Pancreas (tissue), 10 donors: ENCODE data around the gene ACSF3. TPM values are rescaled to one million over a fixed set of nuclear protein-coding genes. Genes with fewer than 3 reads are reported as not detected.
"Not testable (repeated sequence)": the region's sequence is repeated elsewhere in the genome, so short reads cannot be mapped to it uniquely, and the experiment has no call there.

Experiments used
- ATAC-seq, 4 donors: fragments of 200-7000 bp; cut with Tn5 transposase; one replicate each; pipeline versions ENCODE4 v1.8.0 to v1.9.1; 2020; ENCODE audit warnings: mild to moderate bottlenecking in 4 of 4, moderate library complexity in 4 of 4
- DNase-seq, 6 donors: peaks; one replicate each; pipeline ENCODE4 v3.0.0-alpha.2; 2020
- FAIRE-seq: peaks from 2 replicates; lab custom pipeline; 2012; peaks lifted over from hg19 to GRCh38; lab: Jason Lieb, UNC
- H3K27ac ChIP-seq, 4 donors: fragments of 200-600 bp; sonication (generic); 1 replicate in 3 of 4; 2 replicates in 1 of 4; pipeline versions ENCODE4 v1.5.0 to v1.8.0; 2020
- H3K27me3 ChIP-seq, 4 donors: fragments of 200-600 bp; one replicate each; pipeline ENCODE4 v1.8.0; 2021
- H3K36me3 ChIP-seq, 3 donors: fragments of 200-600 bp; sonication (generic) in 1 of 3; one replicate each; pipeline versions ENCODE4 v1.5.0 to v1.8.0; 2020 to 2021
- H3K4me1 ChIP-seq, 3 donors: fragments of 200-600 bp; one replicate each; pipeline ENCODE4 v1.8.0; 2021
- H3K4me3 ChIP-seq, 4 donors: fragments of 200-600 bp; sonication (generic) in 2 of 4; one replicate each; pipeline versions ENCODE4 v1.5.0 to v1.8.0; 2020 to 2021
- H3K9me3 ChIP-seq, 4 donors: fragments of 200-600 bp; one replicate each; pipeline ENCODE4 v1.8.0; 2021
- WGBS, 2 donors: extraction: QIAGEN DNeasy Blood & Tissue Kit; methylation state at CpG; one replicate each; pipeline ENCODE4 v1.1.7; 2013; 5-methylcytosine and 5-hydroxymethylcytosine counted together
- intact Hi-C, 3 donors: fragments of 100-400 bp; cut with DNase I; formaldehyde crosslinking; loops; one replicate each; pipeline versions ENCODE4 v1.11.1 to v1.14.2; 2022
- polyA plus RNA-seq, 2 donors: library from polyadenylated mRNA; stranded (reverse); fragments of 200-250 nt; gene quantifications; one replicate each; pipeline ENCODE4 v1.2.3, GENCODE V29; 2013
- total RNA-seq, 6 donors: library from RNA; stranded (reverse); fragmentation: NEBNext Ultra II Directional in 4 of 6; extraction: Animal tissue kit (Norgen Biotek cat#: 25700) in 4 of 6; gene quantifications; one replicate each; pipeline versions ENCODE4 v1.2.1 to v1.2.4, GENCODE V29; 2021 to 2023
- TF ChIP-seq, protein P1 (sequence below), 4 donors: fragments of 200-600 bp; sonication (generic) in 3 of 4; IDR thresholded peaks; one replicate each; pipeline versions ENCODE4 v1.5.0 to v1.8.0; 2021; ENCODE audit warnings: antibody characterized with exemption in 4 of 4
- donor health status: healthy with polysubstance abuse.
- donor health status: DM: no; HTN: no; CAD: no; lungs with moderate emphysema.
- donor health status: DM: no; HTN: no; CAD: no.
- donor health status: control.
- donor health status: control.
- donor health status: Bipolar disorder and iron deficiency.
- donor health status: DM: yes; HTN: yes; CAD: no.
- donor health status: DM: no; HTN: no; CAD: no.
- donor health status: DM: no; HTN: no; CAD: no.
- donor health status: DM: yes; HTN: yes; CAD: no.

The ACSF3 gene
- total and polyA plus RNA-seq, 8 donors, result 17.3 to 36.9 (median 20.8) TPM

DNA sequence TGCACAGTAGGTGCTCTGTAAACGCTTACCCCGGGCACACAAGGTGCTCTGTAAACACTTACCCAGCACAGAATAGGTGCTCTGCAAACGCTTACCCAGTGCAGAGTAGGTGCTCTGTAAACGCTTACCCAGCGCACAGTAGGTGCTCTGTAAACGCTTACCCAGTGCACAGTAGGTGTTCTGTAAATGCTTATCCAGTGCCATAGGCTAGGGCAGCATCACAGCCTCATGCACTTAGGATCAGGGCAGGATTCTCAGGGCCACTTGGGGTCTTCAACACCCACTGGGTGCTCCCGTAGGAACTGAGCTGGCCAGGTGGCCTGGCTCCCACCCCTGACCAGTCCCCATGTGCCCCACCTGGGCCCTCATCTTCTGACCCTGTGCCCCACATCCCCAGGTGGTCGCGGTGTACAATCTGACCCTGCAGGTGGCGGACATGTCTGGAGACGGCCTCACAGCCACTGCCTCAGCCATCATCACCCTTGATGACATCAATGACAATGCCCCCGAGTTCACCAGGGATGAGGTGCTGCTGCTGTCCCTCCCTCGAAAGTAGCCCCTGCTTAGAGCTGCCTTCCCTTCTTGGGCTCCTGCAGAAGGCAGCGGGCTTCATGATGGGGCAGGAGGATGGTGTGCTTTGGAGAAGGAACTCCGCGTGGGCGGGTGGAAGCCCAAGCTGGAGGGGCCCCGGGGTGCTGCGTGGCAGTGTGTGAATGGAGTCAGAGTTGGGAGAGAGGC, 93.5 kb downstream of the ACSF3 start:
- Histone ChIP-seq H3K9me3 (no peaks in the 10 kb centered on the region), H3K4me3 (no peak overlapping the region), H3K27ac (no peak overlapping the region), H3K27me3 (no peaks in the 10 kb centered on the region), H3K36me3 (no peaks in the 10 kb centered on the region), H3K4me1 (peaks cover 0 to 4% (median 0%) of the 10 kb centered on the region in 3 donors)
- WGBS, 2 donors, result 47 to 51% methylated on average over 19 of the region's 19 CpGs
- peak in 3 of 4 donors; percentile 9 to 49 (median 38) for ATAC-seq
- intact Hi-C loops, result no loop called here
- no peak for FAIRE-seq
- TF ChIP-seq, protein P1, sequence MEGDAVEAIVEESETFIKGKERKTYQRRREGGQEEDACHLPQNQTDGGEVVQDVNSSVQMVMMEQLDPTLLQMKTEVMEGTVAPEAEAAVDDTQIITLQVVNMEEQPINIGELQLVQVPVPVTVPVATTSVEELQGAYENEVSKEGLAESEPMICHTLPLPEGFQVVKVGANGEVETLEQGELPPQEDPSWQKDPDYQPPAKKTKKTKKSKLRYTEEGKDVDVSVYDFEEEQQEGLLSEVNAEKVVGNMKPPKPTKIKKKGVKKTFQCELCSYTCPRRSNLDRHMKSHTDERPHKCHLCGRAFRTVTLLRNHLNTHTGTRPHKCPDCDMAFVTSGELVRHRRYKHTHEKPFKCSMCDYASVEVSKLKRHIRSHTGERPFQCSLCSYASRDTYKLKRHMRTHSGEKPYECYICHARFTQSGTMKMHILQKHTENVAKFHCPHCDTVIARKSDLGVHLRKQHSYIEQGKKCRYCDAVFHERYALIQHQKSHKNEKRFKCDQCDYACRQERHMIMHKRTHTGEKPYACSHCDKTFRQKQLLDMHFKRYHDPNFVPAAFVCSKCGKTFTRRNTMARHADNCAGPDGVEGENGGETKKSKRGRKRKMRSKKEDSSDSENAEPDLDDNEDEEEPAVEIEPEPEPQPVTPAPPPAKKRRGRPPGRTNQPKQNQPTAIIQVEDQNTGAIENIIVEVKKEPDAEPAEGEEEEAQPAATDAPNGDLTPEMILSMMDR (IDR thresholded peaks at IDR 0.05), result no peak
- peak in 3 of 6 donors; percentile 44 to 79 (median 58) for DNase-seq

GRCh38 chr16:89187770-89188392, 94.2 kb downstream of the ACSF3 start:
- H3K27ac ChIP-seq, result no peak overlapping the region
- no peak for FAIRE-seq
- DNase-seq, result peak in 2 of 6 donors; percentile 38 to 70
- no peaks in the 10 kb centered on the region for H3K27me3 ChIP-seq
- WGBS, 2 donors, result 61 to 73% methylated on average over 19 of the region's 19 CpGs
- intact Hi-C loops, result no loop called here
- H3K4me1 ChIP-seq, result peaks cover 0 to 4% (median 0%) of the 10 kb centered on the region in 3 donors
- H3K4me3 ChIP-seq, result no peak overlapping the region
- no peaks in the 10 kb centered on the region for H3K9me3 ChIP-seq
- no peaks in the 10 kb centered on the region for H3K36me3 ChIP-seq
- TF ChIP-seq, protein P1 (IDR thresholded peaks at IDR 0.05), result no peak
- ATAC-seq, result peak in 1 of 4 donors; percentile 16

DNA sequence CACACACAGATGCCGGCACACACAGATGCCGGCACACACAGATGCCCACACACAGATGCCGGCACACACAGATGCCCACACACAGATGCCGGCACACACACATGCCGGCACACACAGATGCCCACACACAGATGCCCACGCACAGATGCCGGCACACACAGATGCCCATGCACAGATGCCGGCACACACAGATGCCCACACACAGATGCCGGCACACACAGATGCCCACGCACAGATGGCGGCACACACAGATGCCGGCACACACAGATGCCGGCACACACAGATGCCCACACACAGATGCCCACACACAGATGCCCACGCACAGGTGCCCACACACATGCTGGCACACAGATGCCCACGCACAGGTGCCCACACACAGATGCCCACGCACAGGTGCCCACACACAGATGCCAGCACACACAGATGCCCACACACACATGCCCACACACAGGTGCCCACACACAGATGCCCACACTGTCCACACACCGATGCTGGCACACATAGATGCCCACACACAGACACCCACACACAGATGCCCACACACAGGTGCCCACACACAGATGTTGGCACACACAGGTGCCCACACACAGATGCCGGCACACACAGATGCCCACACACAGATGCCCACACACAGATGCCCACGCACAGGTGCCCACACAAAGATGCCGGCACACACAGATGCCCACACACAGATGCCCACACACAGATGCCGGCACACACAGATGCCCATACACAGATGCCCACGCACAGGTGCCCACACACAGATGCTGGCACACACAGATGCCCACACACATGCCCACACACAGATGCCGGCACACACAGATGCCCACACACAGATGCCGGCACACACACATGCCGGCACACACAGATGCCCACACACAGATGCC, 95.1 kb downstream of the ACSF3 start:
- FAIRE-seq, H3K4me1 ChIP-seq, H3K4me3 ChIP-seq, H3K27me3 ChIP-seq, H3K36me3 ChIP-seq, H3K9me3 ChIP-seq, ATAC-seq, H3K27ac ChIP-seq, intact Hi-C loops: not testable (repeated sequence)
- 87% methylated on average over 25 of the region's 25 CpGs for WGBS, 2 donors
- peak in 2 of 6 donors; percentile 11 to 35 for DNase-seq

DNA sequence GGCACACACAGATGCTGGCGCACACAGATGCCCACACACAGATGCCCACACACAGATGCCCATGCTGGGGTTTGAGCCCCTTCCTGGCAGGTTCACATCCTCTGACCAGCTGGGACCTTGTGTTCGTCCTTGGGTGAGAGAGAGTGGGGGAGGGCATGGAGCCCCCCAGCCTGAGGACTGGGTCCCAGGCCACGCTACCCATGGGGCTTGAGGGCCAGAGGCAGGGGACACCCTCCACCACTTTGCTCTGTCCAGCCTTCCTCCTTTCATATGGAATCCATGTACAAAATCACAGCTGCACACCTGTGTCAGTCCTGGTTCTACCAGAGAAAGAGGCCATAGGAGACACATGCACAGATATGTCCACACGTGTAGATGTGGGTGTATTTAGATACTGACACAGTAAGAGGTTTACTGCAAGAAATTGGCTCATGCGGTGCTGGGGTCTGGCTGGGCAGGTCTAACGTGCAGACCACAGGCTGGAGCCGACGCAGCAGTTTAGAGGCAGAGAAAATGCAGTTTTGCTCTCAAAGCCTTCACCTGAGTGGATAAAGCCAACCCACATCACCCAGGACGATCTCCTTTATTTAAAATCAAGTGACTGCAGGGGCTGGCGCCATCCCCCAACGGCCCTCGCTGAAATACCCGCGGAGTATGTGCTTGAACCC, 95.8 kb downstream of the ACSF3 start:
- FAIRE-seq, result no peak
- TF ChIP-seq, protein P1 (IDR thresholded peaks at IDR 0.05), result no peak
- Histone ChIP-seq H3K27ac (no peak overlapping the region), H3K4me1 (peaks cover 0 to 4% (median 0%) of the 10 kb centered on the region in 3 donors), H3K36me3 (no peaks in the 10 kb centered on the region), H3K27me3 (no peaks in the 10 kb centered on the region), H3K4me3 (no peak overlapping the region), H3K9me3 (no peaks in the 10 kb centered on the region)
- peak in 1 of 6 donors; percentile 34 for DNase-seq
- no peak for ATAC-seq
- 57 to 73% methylated on average over 14 of the region's 14 CpGs for WGBS, 2 donors
- intact Hi-C loops, result no loop called here
